ENCODE results near the gene C11orf68.

GRCh38 chr11:65922565-65922964 is 3.7 kb upstream of the C11orf68 start:
- TF ChIP-seq RFX5 (IDR thresholded peaks at IDR 0.05; ENCODE audit: borderline replicate concordance, low read depth, low read length) (no peak), MAX (IDR thresholded peaks at IDR 0.05) (no peak), POLR2AphosphoS5 (IDR thresholded peaks at IDR 0.05; ENCODE audit: low read depth, low read length) (no peak), SP1 (IDR thresholded peaks at IDR 0.05; ENCODE audit: low read depth, low read length) (no peak), CTCF (IDR thresholded peaks at IDR 0.05; ENCODE audit: control extremely low read depth in 1 of 3, insufficient read depth in 1 of 3, low read depth in 1 of 3, low read length in 3 of 3) (no peak), ATF2 (IDR thresholded peaks at IDR 0.05; ENCODE audit: low read length) (no peak), BRCA1 (IDR thresholded peaks at IDR 0.05; ENCODE audit: low read depth, low read length) (no peak)
